DMS53 treated with DMSO at 0.1 percent for 48 hours (cell line): ENCODE results near the gene STK16.

Experiments used
- DNase-seq: peaks from one replicate; lab custom pipeline; 2025; ENCODE audit not compliant: unreplicated experiment; lab: John Stamatoyannopoulos, UW

The STK16 gene

DNA sequence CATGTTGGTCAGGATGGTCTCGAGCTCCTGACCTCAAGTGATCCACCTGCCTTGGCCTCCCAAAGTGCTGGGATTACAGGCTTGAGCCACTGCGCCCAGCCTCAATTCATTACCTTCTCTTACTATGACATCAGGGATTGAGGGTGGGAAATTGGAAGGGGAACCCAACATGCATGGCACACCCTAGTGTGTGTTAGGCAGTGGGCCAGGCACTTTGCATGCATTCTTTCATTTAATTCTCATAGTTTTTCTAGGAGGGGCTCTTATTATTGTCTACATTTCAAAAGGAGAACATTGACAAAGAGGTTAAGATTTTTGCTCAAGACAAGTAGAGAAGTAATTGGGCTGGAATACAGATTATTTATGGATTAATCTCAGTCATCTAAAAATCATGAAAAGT is 23.0 kb downstream of the STK16 start:
- no peak for DNase-seq

GRCh38 chr2:219269362-219270054 is 24.2 kb downstream of the STK16 start:
- peak; percentile 14 for DNase-seq

DNA sequence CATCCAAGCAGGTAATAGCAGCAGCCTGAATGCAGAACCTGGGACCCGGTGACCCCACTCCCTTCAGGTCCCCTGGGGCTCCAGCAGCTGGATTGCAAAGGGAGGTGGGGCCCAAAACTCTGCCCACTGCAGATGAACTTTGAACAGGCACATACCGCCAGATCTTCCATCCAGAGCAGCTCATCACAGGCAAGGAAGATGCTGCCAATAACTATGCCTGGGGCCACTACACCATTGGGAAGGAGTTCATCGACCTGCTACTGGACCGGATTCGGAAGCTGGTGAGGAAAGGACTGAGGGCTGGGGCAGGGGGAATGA is 24.7 kb downstream of the STK16 start:
- DNase-seq = no peak

- no peak for DNase-seq
Measured at GRCh38 chr2:219271021-219271420, 25.7 kb downstream of the STK16 start.

DNA sequence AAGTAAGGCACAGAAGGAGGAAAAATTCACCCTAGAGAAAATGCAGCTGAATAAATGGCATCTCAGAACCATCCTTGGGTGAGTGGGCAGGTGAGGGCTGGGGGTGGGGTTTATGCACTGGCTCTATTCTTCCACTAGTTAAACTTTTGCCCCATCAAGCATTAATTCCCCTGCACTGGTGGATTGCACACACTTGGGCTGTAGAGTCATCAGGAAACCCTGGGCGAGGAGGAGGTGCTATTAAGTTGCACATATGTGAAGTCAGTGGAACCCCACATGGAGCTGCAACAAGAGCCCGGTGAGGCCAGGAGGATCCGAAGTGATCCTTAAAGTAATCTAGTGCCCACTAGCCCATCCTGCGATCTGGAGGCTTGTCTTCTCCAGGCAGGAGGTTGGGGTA is 27.1 kb downstream of the STK16 start:
- DNase-seq = no peak

- no peak for DNase-seq
Measured at GRCh38 chr2:219272995-219273394, 27.7 kb downstream of the STK16 start.

- DNase-seq = no peak
Measured at GRCh38 chr2:219273937-219274336, 28.7 kb downstream of the STK16 start.

- DNase-seq = no peak
Measured at GRCh38 chr2:219274361-219274921, 29.2 kb downstream of the STK16 start.

DNA sequence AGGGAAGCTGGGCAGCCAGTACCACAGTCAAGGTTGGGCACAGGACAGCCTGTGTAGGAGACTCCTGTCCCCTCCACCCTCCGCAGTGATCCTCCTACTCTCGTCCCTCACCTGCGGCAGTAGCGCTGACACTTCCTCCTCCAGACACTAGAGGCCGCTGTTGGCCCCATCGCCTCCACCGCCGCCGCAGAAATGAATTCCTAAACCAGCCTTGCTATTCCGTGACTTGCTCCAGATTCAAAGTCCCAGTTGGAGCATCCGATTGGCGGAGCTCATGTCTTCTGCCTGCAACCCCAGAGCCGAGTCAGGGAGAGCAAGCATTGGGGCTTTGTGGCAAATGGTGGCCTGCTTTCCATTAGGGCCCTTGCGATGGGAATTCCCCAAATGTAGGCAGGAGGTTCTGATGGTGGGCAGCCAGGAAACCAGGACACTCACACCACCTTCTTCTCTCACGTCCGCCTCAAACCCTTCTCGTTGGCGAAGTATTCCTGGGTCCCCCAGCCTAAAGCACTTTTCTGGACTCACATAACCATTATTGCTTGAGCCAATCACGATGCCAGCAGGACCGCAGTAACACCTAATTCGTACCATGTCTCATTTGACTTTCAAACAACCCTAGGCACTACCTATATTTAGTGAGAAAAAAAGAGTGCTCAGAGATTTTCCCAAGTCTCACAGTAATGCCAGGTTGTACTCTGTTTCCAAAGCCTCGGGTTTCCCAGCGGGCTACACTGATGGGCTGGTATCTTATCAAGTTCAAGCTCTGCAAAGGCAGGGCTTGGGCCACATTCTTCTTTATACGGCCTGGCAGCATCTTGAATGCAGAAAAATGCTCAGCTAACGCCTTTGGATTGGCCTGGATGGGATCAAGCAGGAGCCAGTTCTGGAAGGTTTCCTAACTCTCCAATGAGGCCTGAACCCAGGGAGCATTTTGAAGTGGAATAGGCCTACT is 32.7 kb downstream of the STK16 start:
- peak; percentile 68 for DNase-seq

DNA sequence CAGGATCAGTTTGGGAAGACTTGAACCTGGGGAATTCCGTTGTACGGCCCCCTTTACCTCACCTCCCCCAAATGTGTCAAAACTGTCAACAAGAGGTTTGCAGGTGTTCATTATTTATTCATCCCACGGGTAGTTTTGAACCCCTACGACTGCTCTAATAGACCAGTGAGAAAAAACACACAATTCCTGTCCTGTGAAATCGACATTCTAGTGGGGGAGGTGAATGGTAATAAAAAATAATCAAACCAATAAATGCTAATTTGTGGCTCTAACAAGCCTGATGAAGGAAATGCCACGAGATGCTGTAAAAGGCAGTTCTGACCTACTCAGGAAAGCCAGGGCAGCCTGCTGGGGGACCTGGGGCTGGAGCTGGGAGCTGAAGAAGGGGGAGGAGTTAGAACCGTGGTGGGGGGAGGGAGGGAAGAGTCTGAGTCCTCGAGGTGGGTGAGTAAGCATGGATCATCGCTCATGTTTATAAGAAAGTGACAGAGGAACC is 33.4 kb downstream of the STK16 start:
- no peak for DNase-seq

DNA sequence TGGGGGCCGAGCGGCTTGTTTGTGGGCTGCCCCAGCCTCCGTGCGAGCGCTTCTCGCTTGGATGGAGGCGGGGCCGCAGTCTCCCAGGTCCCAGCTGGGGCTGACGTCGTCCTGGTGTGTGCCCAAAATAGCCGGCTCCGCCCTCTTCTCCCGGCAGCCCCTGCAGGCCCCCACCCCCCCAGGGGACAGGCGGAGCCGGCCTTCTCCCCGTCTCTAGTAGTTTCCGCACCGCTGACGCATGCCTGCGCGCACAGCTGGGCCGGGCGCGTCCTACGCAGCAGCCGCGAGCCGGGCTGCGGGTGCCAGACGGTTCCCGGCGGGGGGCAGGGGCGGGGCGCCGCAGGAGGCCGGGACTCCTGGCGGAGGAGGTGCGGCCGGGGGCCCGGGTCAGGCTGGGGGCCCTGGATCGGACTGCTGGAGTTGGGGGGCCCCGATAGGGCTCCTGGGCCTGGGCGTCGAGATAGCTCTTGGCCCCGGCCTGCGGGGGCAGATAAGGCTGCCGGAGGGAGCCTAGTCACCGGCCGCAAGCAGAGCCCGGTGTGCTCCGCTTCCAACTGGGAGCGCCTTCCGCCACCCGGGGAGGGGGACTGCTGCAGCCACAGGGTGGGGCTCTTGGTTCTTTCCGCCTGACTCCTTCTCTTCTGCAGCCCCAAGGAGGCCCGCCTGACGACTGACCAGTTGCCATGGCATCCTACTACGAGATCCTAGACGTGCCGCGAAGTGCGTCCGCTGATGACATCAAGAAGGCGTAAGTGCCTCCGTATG is 34.1 kb downstream of the STK16 start, which contains the start of gene DNAJB2:
TSS of gene DNAJB2 (plus strand) at position 216 of the 765 bp plus-strand sequence. CDS start at position 684, 468 bp downstream.
- DNase-seq = peak; percentile 89

DNA sequence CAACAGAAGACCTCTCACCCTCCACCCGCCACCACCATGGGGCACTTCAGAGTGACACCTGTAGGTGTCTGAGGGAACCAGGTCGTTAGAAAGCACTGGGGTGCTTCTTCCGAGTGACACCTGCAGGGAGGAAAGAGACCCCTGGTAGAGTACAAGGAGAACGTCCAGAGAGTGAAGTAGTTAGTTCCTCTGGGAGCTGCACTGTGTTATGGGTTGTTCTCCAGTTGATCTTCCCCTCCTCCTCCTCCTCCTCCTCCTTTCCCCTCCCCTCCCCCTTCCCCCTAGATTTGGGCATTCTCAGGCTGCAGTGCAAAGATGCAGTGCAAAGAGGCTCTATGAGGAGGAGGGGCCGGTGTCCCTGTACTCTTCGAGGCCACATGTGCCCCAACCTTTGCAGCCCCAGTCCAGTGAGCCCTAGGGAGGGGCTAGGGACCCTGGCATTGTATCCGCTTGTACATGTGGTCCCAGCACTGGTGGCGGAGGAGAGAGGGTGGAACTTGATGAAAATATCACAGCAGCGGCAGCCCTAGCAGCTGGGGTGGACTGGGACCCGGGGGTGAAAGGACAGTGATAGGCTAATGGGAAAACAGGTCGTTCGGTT is 34.7 kb downstream of the STK16 start:
- no peak for DNase-seq

DNA sequence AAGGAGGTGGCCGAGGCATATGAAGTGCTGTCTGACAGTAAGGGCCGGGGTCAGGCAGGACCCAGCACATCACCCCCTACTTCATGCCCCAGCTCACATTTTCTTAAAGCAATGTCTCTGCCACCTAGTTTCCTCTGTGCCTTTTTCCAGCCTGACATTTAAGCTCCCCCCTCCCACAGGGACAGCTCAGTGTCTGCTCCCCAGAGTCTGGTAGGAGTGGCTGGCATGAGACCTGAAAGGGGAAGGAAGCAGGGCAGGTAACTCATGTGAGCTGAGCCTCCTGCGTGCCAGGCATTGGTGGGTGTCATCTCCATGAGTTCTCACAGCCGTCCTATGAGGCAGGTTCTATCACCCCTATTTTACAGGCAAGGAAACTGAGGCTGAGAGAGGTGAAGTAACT is 35.4 kb downstream of the STK16 start:
- DNase-seq = no peak

- DNase-seq = no peak
Measured at GRCh38 chr2:219281588-219281987, 36.3 kb downstream of the STK16 start.

DNA sequence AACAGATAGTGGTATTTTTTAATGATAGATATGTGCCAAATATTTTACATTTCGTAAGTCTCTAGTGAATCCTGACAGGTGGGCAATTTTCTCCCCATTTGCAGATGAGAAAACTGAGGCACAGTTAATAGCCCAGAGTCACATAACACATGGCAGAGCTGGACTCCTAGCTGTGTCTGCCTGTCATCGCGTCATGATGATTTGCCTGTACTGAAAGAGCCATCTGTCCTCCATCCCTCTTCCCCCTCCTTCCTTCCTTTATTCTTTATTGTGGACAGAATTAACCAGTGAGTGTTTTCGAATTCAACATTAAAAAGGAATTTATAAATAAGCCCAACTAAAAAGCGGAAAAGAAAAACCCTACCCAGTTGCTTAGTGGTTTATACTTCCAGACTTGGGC is 37.1 kb downstream of the STK16 start:
- no peak for DNase-seq

DNA sequence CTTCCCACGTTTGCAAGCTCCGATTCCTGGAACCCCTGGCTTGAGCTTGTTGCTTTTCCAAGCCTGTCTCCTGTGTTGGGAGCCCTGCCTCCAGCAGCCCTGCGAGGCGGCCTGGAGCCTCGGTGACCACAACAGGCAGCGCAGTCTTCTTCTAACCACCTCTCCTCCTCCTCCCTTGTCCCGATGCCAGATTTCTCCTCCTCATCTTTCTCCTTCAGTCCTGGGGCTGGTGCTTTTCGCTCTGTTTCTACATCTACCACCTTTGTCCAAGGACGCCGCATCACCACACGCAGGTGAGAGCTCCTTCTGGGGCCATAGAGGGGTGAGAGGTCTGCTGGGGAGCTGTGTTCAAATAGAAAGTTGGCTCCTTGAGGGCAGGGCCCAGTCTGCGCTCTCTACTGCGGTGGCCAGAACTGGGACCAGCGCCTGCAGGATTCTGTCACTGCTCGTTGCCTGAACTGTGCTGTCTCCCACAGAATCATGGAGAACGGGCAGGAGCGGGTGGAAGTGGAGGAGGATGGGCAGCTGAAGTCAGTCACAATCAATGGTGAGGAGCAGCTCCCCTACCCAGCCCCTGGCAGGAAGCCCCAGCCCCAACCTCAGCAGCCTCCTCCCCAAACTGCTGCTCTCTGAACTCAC is 37.8 kb downstream of the STK16 start:
- DNase-seq = no peak

- no peak for DNase-seq
Measured at GRCh38 chr2:219284501-219285372, 39.5 kb downstream of the STK16 start.

DNA sequence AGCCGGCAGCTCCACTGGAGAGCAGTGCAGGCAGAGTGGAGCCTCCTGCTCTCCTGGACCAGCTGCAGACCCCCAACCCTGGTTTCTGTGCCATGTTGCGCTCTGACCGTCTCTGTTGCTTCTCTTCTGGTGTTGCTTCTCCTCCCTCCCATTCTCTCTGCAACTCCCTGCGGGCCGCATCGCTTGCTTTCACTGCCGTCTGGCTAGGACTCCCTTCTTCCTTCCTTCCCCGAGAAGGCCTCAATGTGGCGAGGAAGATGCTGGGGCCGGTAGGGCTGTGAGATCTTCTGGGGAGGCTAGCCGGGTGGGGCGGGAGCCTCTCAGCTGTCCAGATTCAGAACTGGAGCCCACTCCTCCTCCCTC is 40.1 kb downstream of the STK16 start:
- no peak for DNase-seq

DNA sequence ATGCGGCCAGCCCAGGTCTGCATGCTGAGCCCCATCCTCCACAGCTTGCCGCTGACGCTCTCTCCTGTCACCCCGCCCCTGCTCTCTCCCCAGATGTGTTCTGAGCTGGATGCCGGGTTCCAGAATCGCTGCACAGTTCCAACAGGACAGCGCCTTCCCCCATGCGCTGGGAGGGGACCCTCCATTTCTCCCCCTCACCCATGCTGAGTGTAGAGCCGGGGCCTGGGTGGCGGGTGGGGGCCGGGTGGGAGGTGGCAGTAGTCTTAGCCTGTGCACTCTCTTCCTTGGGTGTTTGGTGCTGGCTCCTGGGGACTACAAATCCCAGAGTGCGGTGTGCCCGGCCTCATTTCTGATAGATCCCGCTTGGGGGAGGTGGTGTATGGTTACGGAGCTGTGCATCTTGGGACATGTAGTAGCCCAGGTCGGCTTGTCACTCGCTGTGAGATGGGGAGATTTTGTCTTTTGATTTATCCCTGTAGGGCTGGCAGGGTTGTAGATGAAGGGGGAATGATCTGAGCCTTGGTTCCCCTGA is 40.7 kb downstream of the STK16 start:
- DNase-seq = no peak
